Ectodermal cell (in vitro differentiated cells): ENCODE data around the gene TNC.

Source experiments
- H3K27ac ChIP-seq: 2 replicates; pipeline ENCODE4 v1.7.0; 2013; ENCODE audit warnings: mild to moderate bottlenecking, low read depth, low read length; ENCODE audit not compliant: insufficient read depth, poor library complexity, severe bottlenecking
- H3K27me3 ChIP-seq: 2 replicates; pipeline ENCODE4 v1.7.0; 2013; ENCODE audit warnings: mild to moderate bottlenecking, low read length; ENCODE audit not compliant: insufficient read depth, control insufficient read depth, poor library complexity, severe bottlenecking
- H3K36me3 ChIP-seq: one replicate; pipeline ENCODE4 v1.7.0; 2013; ENCODE audit warnings: low read length; ENCODE audit not compliant: control insufficient read depth, insufficient read depth
- H3K4me1 ChIP-seq: one replicate; pipeline ENCODE4 v1.7.0; 2013; ENCODE audit warnings: low read length; ENCODE audit not compliant: control insufficient read depth, insufficient read depth
- H3K4me3 ChIP-seq: 2 replicates; pipeline ENCODE4 v1.7.0; 2013; ENCODE audit warnings: low read depth, low read length, control low read depth; ENCODE audit not compliant: insufficient read depth
- H3K9me3 ChIP-seq: 2 replicates; pipeline ENCODE4 v1.7.0; 2013; ENCODE audit warnings: mild to moderate bottlenecking, low read length, moderate library complexity; ENCODE audit not compliant: control insufficient read depth
- WGBS, 2 experiments: methylation state at CpG; one replicate each; pipeline ENCODE4 v1.1.7; 2013; ENCODE audit warnings: missing lambda C conversion rate in 2 of 2; 5-methylcytosine and 5-hydroxymethylcytosine counted together

TNC gene

DNA sequence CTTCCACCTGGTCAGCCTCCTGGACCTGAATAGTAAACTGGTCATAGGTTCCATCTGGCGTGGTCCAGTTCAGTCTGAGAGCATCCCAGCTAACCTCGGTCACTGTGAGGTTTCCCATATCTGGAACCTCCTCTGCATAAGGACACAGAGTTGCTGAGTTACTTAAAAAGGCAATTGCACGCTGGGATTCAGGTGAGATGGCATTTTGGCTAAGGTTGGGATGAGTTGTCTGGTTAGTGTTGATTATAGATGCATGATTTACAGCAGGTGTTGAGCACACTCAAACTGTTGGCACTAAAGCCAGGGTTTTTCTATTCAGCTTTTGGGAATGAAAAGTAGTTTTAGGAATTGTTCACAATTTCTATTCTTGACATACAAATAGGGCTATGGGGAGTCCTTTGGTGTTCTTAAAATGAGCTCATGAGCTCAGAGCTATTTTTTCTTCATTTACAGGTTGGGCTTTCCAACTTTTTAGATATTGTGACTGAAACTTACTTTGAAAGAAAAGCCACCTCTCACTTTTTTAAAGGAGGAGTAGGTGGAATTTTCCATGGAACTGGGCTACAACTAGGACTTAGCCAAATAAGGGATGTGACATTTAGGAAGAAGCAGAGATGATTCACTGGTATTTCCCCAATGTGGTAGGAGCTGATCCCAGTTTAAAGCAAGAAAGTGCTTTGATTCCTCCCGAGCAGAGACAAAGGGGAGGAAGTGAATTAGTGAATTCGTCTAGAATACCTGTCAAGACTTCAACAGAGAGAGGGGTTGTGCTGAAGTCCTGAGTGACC, 54.7 kb downstream of the TNC start:
- no peaks in the 10 kb centered on the region for H3K27me3 ChIP-seq
- H3K27ac ChIP-seq: no peak overlapping the region
- no peaks in the 10 kb centered on the region for H3K9me3 ChIP-seq
- no peaks in the 10 kb centered on the region for H3K36me3 ChIP-seq
- no peak overlapping the region for H3K4me3 ChIP-seq
- WGBS, 2 experiments: 77 to 80% methylated on average over 5 of the region's 5 CpGs
- H3K4me1 ChIP-seq: peaks cover 5% of the 10 kb centered on the region

DNA sequence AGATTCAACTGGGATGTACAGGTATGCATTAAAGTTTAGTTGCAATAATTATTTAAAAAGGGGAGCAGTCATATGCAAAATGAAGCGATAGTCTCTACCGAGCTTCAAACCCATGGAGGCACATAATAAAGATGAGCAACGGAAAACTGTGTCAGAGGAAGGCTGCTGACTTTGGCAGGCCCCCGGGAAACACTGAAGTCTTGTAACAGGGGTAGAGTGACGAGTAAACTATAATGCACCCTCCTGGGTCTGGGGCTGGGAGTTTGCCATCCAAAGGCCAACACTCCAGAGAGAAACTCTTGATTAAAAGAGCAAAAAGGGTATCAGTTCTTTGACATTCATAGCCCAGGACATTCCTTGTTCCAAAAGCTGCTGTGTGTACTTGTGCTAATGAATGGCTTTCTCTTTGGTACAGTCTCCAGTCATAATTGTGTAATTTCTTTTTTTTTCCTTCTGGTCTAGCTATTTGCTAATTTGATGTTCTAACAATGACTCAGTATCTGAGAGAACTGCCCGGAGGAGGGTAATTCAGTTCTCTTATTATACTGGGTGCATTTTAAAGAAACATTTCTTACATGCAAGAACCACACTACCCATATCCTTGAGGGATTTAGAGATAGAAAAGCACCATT, 59.2 kb downstream of the TNC start:
- Histone ChIP-seq H3K4me1 (peaks cover 5% of the 10 kb centered on the region), H3K36me3 (no peaks in the 10 kb centered on the region), H3K27me3 (no peaks in the 10 kb centered on the region), H3K4me3 (no peak overlapping the region), H3K9me3 (no peaks in the 10 kb centered on the region), H3K27ac (no peak overlapping the region)
- 87 to 94% methylated on average over 5 to 6 of the region's 6 CpGs for WGBS, 2 experiments

DNA sequence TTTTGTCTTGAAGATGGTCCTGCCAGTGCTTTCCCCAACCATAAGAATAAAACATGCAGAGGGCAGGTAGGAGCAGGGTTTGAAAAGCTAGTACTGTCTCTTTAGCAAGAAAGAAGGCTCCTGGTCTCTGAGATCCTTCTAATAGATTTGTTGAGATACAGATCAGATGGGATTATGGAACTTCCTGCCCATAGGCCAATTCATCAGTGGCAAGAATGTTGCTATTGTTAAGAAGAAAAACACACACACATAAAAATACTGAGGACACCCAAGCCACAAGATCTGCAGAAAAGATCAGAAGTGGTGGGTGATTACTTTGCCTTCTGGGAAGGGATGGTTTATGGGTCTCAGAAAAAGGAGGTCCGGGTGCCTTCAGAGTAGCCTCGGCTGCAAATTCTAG, 59.8 kb downstream of the TNC start:
- no peak overlapping the region for H3K27ac ChIP-seq
- H3K4me3 ChIP-seq: no peak overlapping the region
- no peaks in the 10 kb centered on the region for H3K9me3 ChIP-seq
- no peaks in the 10 kb centered on the region for H3K27me3 ChIP-seq
- no peaks in the 10 kb centered on the region for H3K36me3 ChIP-seq
- no peaks in the 10 kb centered on the region for H3K4me1 ChIP-seq
- 92 to 99% methylated on average over 2 of the region's 2 CpGs for WGBS, 2 experiments

DNA sequence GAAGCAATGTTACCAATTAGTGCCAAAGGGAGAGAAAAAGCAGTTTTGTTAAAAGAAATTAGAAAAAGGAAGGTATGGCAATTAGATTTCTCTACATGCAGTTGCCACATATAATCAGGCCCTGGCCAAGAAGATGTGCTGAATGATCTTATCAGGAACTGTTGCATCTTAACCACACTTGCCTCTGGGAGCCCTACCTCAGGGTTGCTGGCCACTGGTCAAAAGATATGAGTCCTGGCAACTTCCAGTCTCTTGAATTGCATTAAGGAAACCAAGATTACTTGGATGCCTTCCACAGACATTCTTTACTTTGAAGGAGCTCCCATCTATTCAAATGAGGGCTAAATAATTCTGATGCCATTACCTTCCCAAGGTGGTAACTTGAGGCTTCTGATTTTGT, 60.4 kb downstream of the TNC start:
- Histone ChIP-seq H3K4me3 (no peak overlapping the region), H3K27ac (no peak overlapping the region), H3K36me3 (no peaks in the 10 kb centered on the region), H3K9me3 (no peaks in the 10 kb centered on the region), H3K4me1 (no peaks in the 10 kb centered on the region), H3K27me3 (no peaks in the 10 kb centered on the region)

- no peaks in the 10 kb centered on the region for H3K4me1 ChIP-seq
- H3K27ac ChIP-seq: no peak overlapping the region
- H3K27me3 ChIP-seq: no peaks in the 10 kb centered on the region
- WGBS, 2 experiments: 57 to 59% methylated on average over 5 of the region's 5 CpGs
- H3K36me3 ChIP-seq: no peaks in the 10 kb centered on the region
- H3K9me3 ChIP-seq: no peaks in the 10 kb centered on the region
- H3K4me3 ChIP-seq: no peak overlapping the region
Measured at GRCh38 chr9:115050002-115050490, 67.9 kb downstream of the TNC start.

DNA sequence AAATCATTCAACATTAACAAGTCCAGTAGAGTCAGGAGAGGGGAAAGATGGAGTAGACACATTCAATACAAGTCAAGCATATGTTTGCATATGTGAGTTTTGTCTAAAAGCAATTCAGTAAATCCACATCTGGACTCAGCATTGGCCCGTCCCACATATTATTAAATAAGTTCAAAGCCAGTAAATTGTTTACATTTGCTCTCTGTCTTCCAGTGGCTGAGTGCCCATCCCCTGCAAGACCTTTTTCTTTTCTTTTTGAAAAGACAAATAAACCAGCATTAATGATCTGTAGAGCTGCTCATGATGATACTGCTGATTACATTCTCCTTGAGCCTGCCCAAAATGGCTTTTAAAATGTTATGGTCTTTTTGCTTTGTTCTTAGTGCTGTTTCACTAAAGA, 71.1 kb downstream of the TNC start:
- H3K4me1 ChIP-seq: no peaks in the 10 kb centered on the region

DNA sequence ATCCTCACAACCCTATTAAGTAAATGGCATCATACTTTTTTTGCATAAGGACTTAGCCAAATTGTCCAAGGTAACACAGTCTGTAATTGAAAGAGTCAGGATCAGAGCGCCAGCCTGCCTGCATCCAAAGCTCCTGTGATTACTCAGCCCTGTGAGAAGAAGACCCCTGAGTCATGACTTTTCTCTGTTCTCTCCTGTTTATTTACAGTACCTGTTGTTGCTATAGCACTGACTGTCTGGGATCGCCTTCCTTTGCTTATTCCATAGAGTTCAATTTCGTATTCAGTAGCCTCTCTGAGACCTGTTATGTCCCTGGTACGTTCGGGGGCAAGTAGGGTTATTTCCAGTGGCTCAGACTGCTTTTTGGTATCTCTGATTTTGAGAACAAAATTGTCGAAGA, 71.8 kb downstream of the TNC start:
- Histone ChIP-seq H3K9me3 (no peaks in the 10 kb centered on the region), H3K27me3 (no peaks in the 10 kb centered on the region), H3K27ac (no peak overlapping the region), H3K4me3 (no peak overlapping the region), H3K4me1 (no peaks in the 10 kb centered on the region), H3K36me3 (no peaks in the 10 kb centered on the region)
- 96 to 97% methylated on average over 6 of the region's 6 CpGs for WGBS, 2 experiments

More for the DNA sequence above, 71.1 kb downstream of the TNC start:
- H3K27me3 ChIP-seq: no peaks in the 10 kb centered on the region
- no peaks in the 10 kb centered on the region for H3K36me3 ChIP-seq
- H3K9me3 ChIP-seq: no peaks in the 10 kb centered on the region
- no peak overlapping the region for H3K27ac ChIP-seq
- WGBS, 2 experiments: 65 to 97% methylated on average over 1 of the region's 1 CpG
- H3K4me3 ChIP-seq: no peak overlapping the region

DNA sequence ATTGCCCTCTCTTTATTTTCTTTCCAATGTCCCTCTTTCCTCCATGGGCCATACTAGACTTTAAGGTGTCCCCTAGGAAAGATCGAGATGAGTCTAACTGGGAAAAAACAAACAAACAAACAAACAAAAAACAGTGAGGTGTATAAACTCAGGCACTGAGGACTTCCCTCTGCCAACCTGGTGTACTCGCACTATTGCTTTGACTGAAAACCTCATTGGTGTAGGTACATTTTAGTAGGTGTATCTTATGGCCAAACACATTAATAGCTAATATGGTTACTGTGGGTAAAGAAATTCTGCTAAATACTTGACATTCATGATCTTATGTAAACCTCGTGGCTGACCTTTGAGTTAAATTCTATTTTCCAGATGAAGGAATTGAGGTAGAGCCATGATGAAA, 74.3 kb downstream of the TNC start:
- Histone ChIP-seq H3K36me3 (no peaks in the 10 kb centered on the region), H3K27me3 (no peaks in the 10 kb centered on the region), H3K9me3 (no peaks in the 10 kb centered on the region), H3K27ac (no peak overlapping the region), H3K4me3 (no peak overlapping the region), H3K4me1 (no peaks in the 10 kb centered on the region)
- 92 to 96% methylated on average over 2 to 3 of the region's 3 CpGs for WGBS, 2 experiments

DNA sequence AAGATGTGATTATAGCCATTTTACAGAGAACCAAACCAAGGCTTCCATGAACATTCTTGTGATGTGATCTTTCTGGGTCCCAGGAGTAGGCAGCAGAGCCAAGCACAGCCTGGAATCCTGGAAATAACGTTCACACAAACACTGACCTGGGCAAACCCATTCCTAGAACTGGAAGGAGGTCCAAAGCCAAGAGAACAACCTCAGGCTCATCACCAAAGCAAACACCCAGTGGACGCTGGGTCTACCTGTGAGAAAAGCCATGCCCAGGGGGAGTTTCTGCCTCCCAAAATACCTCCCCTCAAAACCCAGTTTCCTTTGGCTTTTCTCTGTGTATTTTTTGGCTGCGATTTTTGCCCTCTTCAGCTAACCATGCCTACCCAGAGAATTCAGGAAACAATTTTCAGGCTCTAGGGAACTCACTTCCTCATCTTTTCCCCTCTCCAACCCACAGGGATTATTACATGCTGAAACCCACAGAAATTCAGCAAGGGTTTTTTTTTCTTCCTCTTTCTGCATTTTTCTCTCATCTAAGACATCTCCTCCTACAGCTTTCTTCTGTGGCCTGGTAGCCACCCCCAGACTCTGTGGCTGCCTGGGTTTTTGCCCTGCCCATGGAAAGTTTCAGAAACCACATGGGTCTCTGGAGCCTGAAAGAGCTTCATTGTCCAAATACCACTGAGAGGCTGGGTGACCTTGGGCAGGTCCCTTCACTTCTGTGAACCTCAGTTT, 75.0 kb downstream of the TNC start:
- WGBS, 2 experiments: 72 to 73% methylated on average over 3 of the region's 3 CpGs
- H3K4me3 ChIP-seq: no peak overlapping the region
- no peaks in the 10 kb centered on the region for H3K4me1 ChIP-seq
- H3K27ac ChIP-seq: no peak overlapping the region
- H3K9me3 ChIP-seq: no peaks in the 10 kb centered on the region
- no peaks in the 10 kb centered on the region for H3K27me3 ChIP-seq
- no peaks in the 10 kb centered on the region for H3K36me3 ChIP-seq

GRCh38 chr9:115039516-115040120, 78.3 kb downstream of the TNC start:
- Histone ChIP-seq H3K4me1 (no peaks in the 10 kb centered on the region), H3K27me3 (no peaks in the 10 kb centered on the region), H3K36me3 (no peaks in the 10 kb centered on the region), H3K27ac (no peak overlapping the region), H3K9me3 (no peaks in the 10 kb centered on the region), H3K4me3 (no peak overlapping the region)
- WGBS, 2 experiments: 92 to 93% methylated on average over 4 of the region's 4 CpGs
